ENCODE results near the gene TRPM3. TPM values are rescaled to one million over a fixed set of nuclear protein-coding genes. Genes with fewer than 3 reads are reported as not detected.

Gene TRPM3
- total RNA-seq, 2 experiments from 2014 or later = not detected

DNA sequence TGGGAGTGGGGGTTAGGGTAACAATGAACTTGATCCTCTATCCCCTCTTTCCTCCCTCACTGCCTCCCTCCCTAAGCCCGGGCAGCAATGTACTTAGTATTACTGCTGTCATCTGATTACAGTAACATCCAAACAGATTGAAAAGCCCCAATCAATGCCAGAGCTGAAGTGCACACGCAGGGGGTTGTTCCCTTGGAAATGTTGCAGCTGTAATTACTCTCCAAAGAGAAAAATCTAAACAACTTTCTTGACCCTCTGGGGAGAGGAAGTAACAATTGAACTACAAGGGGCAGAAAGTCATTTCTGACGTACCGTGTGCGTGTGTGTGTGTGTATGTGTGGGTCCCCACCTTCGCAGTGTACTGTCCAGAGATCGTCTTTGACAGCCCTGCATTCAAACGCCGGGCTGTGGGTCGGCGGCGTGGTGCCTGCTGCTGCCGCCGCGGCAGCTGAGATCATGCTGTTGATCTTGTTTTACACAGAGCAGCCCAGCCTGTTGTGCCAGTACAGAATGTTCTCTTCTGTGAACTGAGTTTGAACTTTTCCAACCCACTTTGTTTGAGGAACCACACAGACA, 640.9 kb downstream of the TRPM3 start:
- no peak overlapping the region for H3K4me3 Mint-ChIP-seq
- no peaks in the 10 kb centered on the region for H3K36me3 Mint-ChIP-seq
- ChIA-PET POLR2A (no interaction called here), CTCF (interaction anchor here (0.8 to 1.0 kb wide), 2 partner anchors 106 to 122 kb away, joined by 3 read pairs; no protein-coding TSS in a partner anchor)
- H3K9me3 Mint-ChIP-seq = no peaks in the 10 kb centered on the region
- no peaks in the 10 kb centered on the region for H3K27me3 Mint-ChIP-seq
- peaks cover 7% of the 10 kb centered on the region for H3K4me1 Mint-ChIP-seq (ENCODE audit: low read depth)
- intact Hi-C loops (cut with micrococcal nuclease) = no loop called here
- H3K27ac Mint-ChIP-seq = no peak overlapping the region
- DNase-seq = no peak

DNA sequence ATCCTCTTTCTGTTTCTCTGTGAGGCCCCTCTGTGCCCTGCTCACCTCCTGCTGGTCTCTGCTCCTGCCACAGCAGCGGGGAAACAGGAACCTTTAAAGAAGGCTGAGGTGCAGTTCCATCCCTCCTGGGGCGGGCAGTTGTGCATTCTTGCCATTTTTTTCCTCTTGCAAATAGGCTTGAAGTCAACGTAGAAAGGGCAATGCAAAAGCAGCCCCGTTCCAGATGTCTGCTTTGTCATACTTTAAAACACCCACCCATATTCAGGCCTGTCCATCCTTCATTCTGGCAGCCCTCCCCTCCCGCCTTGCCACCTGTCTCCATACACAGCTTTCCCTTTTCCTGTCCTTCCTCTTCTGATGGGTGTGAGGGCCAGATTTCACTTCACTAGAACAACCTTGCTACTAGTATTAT, 641.5 kb downstream of the TRPM3 start:
- Mint-ChIP-seq H3K9me3 (no peaks in the 10 kb centered on the region), H3K36me3 (no peaks in the 10 kb centered on the region), H3K27me3 (no peaks in the 10 kb centered on the region), H3K4me1 (ENCODE audit: low read depth) (peaks cover 7% of the 10 kb centered on the region), H3K4me3 (no peak overlapping the region), H3K27ac (no peak overlapping the region)
- ChIA-PET POLR2A (no interaction called here), CTCF (interaction anchor here (0.8 to 1.3 kb wide), 3 partner anchors 9 to 122 kb away, joined by 3 read pairs; no protein-coding TSS in a partner anchor)
- intact Hi-C loops (cut with micrococcal nuclease) = no loop called here
- no peak for DNase-seq

Small RNA genes lying within 50 kb of the gene (microRNA-seq; reads per million reads assigned to microRNA genes)
- not detected for gene MIR204 (ENCODE audit: borderline microRNAs expressed, borderline number of aligned reads, borderline replicate concordance)
